ENCODE results near the gene DIP2B. TPM values are rescaled to one million over a fixed set of nuclear protein-coding genes. Genes with fewer than 3 reads are reported as not detected.

Gene DIP2B
- total RNA-seq, 1 donor from 2014 or later, result 40.8 TPM

GRCh38 chr12:50638482-50638880 lies 133.7 kb downstream of the DIP2B start:
- no peak for DNase-seq

GRCh38 chr12:50639721-50640120 lies 134.9 kb downstream of the DIP2B start:
- no peak for DNase-seq

GRCh38 chr12:50640321-50640939 lies 135.6 kb downstream of the DIP2B start:
- no peak for DNase-seq

GRCh38 chr12:50641566-50641965 lies 136.8 kb downstream of the DIP2B start:
- no peak for DNase-seq

- no peak for DNase-seq
These were observed 137.3 kb downstream of the DIP2B start for GRCh38 chr12:50642035-50642451.

GRCh38 chr12:50642761-50643160 lies 138.0 kb downstream of the DIP2B start:
- no peak for DNase-seq

GRCh38 chr12:50647031-50647430 lies 142.2 kb downstream of the DIP2B start:
- no peak for DNase-seq

- no peak for DNase-seq
These were observed 142.7 kb downstream of the DIP2B start for GRCh38 chr12:50647479-50647878.

GRCh38 chr12:50650285-50650684 lies 145.5 kb downstream of the DIP2B start:
- DNase-seq, result no peak

GRCh38 chr12:50655374-50655921 lies 150.7 kb downstream of the DIP2B start:
- DNase-seq, result no peak

- DNase-seq, result no peak
These were observed 154.5 kb downstream of the DIP2B start for GRCh38 chr12:50659260-50659659.

GRCh38 chr12:50659690-50660424 lies 155.1 kb downstream of the DIP2B start:
- no peak for DNase-seq

- DNase-seq, result no peak
These were observed 155.6 kb downstream of the DIP2B start for GRCh38 chr12:50660425-50660822.

GRCh38 chr12:50661300-50662115 lies 156.7 kb downstream of the DIP2B start:
- peak; percentile 73 for DNase-seq

GRCh38 chr12:50662116-50662510 lies 157.3 kb downstream of the DIP2B start:
- DNase-seq, result no peak

- DNase-seq, result no peak
These were observed 160.4 kb downstream of the DIP2B start for GRCh38 chr12:50665170-50665569.

- DNase-seq, result no peak
These were observed 160.8 kb downstream of the DIP2B start for GRCh38 chr12:50665609-50666008.

- no peak for DNase-seq
These were observed 161.2 kb downstream of the DIP2B start for GRCh38 chr12:50666023-50666422.

GRCh38 chr12:50672158-50672557 lies 167.4 kb downstream of the DIP2B start:
- DNase-seq, result no peak

GRCh38 chr12:50676756-50677155 lies 172.0 kb downstream of the DIP2B start:
- DNase-seq, result no peak

GRCh38 chr12:50677858-50678257 lies 173.1 kb downstream of the DIP2B start:
- peak; percentile 10 for DNase-seq

GRCh38 chr12:50678650-50679365 lies 174.0 kb downstream of the DIP2B start:
- no peak for DNase-seq

All from tongue (tissue), 2 donors.